HG03280 (cell line): ENCODE results near the gene KIN.
"Not testable (repeated sequence)": the region's sequence is repeated elsewhere in the genome, so short reads cannot be mapped to it uniquely, and the experiment has no call there.

ENCODE experiments used
- ATAC-seq: cut with Tn5 transposase; IDR thresholded peaks from one replicate; pipeline ENCODE4 v1.9.1; 2021; ENCODE audit warnings: mild to moderate bottlenecking, moderate library complexity; ENCODE audit not compliant: unreplicated experiment

Gene KIN

DNA sequence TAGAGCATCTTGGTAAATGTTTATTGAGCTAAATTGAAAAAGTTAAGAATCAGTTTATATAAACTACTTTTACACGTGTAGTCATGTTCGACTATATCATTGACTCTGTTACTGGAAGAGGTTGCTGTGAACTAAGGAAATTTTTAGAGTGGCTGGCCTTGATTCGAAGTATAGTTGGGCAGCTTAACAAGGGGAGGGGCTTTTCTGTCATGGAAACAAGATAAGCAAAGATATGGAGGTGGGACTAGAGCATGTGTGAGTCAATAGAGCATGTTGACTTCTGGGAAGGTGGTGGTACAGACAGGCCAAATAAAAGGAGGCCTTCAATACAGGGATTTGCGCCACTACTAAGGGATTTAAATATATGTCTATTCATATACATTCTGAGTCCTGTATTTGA lies 7.8 kb upstream of the KIN start:
- no peak for ATAC-seq

DNA sequence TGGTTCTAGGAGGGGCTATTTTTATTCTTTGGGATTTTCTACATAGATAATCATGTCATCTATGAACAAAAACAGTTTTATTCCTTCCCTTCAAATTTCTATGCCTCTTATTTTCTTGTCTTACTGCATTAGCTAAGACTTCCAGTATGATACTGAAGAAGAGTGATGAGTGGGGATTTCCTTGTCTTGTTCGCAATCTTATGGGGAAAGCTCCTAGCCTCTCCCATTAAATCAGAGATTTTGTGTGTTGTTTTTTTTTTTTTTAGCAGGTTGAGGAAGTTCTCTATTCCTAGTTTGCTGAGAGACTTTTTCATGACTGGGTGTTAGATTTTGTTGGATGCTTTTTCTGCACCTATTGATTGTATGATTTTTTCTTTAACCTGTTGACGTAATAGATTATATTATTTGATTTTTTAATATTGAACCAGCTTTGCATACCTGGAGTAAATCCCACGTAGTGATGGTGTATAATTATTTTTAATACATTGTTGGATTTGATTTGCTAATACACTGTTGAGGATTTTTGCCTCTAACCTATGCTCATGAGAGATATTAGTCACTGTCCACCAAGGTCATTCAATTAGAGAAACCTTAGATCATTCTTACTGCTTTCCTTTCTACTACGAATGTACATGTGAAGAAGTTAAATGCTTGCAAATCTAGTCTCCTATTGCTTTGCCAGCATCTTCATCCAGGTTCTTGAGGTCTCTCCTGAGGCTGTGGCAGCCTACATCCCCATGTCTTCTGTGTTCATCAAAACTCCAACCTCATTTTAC lies 6.6 kb upstream of the KIN start:
- ATAC-seq: no peak

DNA sequence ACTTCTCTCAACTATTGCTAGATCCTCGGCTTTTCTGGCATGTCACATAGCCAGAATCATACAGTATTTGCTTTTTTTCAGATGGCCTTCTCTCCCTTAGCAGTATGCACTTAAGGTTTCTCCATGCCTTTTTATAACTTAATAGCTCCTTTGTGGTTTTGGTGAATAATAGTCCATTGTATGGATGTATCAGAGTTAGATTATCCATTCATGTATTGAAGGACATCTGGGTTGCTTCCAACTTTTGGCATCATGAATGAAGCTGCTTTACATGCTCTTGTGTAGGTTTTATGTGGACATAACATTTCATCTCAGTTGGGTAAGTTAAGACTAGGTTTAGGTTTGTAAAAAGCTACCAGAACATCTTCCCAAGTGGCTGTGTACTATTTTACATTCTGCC lies 4.7 kb upstream of the KIN start:
- no peak for ATAC-seq

DNA sequence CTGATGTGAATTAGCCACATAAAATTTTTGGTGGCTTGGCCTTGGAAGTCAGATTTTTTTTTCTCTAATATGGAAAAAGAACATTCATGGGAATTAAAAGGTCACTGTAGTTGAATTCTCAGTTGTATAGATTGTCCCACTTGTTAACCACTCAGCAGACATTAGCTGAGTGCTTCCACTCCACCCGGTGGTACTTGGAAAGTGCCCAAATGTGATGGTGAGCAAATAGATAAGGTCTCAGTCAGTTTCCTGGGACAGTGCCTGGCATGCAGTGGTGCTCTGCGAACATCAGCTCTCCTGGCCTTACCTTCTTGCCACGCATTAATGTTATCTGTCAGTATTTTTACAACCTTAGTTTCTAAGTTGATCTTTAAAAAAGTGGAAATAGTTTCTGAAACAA lies 1.6 kb upstream of the KIN start:
- ATAC-seq: no peak

DNA sequence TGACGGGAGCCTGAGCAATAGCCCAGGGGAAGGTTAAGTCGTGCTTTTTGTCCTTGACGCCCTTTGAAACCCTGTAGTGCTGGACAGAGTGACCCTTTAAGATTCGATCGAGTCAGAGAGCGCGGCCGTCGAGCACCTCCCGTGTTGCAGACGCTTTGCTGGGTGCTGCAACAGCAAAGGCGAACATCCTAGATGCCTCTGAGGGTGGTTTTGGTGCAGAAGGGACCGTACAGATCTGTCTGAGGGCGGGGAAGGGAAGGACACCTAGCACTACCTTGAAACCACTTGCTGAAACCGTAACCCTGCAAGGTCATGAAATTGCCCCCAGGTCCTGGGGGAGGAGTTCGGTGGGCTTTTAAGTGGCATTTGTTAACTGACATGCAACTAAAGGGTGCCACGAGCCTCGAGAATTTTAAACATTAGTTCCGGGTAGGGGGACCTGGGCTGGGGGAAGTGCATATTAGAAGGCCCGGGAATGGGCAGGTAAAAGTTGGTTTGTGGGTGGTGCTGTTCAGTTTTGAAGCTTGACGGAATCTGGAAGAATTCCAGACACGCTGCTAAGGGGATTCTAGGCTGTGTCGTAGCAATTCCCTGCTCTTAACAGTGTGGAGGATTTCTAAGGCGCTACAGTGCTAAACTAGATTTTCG lies 970 bp upstream of the KIN start:
- ATAC-seq: peak; percentile 23

DNA sequence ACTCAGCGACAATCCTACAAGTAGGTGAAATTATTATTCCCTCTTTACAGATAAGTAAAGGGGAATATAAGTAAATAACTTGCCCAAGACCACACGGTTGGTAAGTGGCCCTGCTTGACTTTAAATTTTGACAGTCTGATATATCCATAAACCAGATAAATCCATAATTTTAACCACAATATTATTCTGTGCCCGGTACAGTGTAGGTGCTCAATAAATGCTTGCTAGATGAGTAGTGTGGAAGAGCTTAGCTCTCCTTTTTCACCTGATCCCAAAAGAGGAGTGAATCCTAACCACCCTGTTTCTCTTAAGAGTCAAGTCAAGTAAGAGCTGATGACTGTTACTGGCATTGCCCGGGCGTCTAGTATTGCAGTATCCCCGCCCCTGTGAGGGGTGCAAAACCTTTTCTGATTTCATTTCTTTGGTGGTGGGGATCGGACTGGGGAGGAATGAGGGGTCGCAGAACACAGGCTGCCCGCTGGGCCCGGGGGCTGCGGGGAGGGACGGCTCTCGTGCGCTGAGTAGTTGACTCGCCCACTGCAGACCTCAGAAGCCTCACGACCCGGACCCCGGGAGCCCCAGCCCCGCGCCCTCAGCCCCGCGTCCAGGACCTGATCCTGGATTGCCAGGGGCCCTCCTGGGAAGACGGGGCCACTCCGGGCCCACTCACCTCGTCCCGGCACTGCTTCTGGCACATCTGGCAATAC lies 490 bp downstream of the KIN start:
- ATAC-seq: no peak

DNA sequence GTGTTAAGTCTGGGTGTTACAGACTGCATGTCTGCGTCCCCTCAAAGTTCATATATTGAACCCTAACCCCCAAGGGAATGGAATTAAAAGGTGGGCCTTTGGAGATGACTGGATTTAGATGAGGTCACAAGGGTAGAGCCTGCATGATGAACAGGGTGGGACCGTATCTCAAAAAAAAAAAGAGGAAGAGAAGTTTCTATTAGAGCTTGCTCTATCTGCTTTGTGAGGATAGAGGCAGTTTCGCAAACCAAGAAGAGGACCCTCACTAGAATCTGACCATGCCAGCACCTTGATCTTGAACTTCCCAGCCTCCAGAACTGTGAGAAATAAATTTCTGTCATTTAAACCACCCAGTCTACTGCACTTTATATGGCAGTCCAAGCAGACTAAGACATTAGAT lies 1.4 kb downstream of the KIN start:
- no peak for ATAC-seq

DNA sequence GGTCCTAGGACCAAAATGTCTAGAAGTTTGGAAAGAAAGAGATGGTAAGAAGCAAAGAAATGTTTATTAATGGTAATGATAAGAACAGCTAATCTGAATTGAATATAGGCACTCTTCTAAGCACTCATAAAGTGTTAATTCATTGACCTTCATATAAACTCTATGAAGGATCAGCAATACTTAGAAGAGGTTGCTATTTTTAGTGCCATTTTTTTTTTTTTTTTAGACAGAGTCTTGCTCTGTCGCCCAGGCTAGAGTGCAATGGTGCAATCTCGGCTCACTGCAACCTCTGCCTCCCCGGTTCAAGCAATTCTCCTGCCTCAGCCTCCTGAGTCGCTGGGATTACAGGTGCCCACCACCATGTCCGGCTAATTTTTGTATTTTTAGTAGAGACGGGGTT lies 5.6 kb downstream of the KIN start:
- not testable (repeated sequence) for ATAC-seq

DNA sequence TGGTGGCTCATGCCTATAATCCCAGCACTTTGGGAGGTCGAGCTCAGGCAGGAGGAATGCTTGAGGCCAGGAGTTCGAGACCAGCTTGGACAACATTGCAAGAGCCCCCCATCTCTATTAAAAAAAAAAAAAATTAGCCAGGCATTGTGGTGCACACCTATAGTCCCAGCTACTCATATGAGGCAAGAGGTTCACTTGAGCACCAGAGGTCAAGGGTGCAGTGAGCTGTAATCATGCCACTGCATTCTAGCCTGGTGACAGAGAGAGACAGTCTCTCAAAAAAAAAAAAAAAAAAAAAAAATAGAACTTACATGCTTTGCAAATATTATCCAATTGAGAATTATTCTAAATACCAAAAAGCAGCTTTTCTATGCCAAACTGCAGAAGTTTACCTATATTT lies 11.0 kb downstream of the KIN start:
- ATAC-seq: no peak

DNA sequence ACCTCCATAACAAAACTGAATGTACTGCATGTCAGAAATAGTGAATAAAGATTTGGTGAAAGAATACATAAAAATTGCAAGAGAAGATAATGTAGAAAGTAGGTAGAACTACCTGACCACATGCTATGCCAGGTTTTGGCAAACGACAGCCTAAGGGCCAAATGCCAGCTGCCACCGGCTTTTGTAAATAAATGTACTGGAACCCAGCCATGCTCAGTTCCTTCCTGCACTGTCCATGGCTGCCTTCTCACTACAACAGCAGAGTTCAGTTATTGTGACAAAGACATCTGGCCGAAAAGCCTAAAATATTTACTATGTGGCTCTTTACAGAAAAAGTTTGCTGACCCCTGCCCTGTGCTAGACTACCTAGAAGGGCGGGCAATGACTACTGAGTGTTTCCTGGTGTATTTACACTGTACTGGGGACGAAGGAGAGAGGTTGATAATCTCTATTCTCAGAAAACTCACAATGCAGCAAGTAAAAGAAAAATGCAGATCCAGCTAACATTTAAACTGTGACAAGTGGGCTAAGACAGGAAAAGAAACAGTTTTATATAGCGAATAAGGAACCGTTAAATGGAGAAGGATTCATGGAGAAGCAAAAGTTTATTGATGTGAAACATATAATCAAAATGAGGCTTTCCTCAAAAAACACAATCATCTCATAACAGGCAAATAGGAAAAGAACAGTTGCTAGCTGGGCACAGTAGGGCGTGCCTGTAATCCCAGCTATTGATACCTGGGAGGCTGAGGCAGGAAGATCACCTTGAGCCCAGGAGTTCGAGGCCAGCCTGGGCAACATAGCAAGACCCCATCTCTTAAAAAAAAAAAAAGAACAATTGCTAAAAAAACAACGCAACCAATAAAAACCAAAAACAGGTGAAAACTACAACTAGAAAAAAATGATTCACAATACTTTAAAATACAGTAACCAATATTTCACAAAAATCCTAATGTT lies 13.7 kb downstream of the KIN start:
- no peak for ATAC-seq

DNA sequence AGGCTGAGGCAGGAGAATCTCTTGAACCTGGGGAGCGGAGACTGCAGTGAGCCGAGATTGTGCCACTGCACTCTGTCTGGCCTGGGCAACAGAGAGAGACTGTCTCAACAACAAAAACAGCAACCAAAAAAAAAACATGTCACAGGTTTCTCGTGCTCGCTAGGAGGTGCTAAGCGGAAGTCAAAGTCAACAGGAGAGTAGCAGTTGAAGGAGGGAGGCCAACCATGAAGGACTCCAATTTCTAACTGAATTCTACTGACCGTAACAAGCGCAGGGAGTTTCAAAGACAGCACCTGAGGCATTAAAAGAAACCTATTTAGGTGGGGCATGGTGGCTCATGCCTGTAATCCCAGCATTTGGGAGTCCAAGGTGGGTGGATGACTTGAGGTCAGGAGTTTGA lies 19.4 kb downstream of the KIN start:
- ATAC-seq: no peak

DNA sequence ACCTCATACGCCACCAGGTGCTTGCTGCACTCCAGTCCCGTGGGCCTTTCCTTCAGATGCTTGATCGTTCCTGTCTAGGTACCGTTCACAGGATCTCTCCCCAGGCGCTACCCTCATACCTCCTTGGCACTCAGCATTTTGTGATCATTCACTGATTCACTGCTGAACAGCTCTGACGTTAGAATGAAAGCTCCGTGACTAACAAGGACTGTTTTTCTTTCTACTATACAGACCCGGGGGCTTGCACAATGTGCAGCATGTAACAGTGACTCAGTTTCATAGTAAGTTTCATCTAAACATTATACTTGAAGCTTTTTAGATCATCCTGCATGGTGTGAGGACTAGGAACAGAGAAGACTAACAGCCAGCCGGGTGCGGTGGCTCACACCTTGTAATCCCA lies 20.6 kb downstream of the KIN start:
- no peak for ATAC-seq

DNA sequence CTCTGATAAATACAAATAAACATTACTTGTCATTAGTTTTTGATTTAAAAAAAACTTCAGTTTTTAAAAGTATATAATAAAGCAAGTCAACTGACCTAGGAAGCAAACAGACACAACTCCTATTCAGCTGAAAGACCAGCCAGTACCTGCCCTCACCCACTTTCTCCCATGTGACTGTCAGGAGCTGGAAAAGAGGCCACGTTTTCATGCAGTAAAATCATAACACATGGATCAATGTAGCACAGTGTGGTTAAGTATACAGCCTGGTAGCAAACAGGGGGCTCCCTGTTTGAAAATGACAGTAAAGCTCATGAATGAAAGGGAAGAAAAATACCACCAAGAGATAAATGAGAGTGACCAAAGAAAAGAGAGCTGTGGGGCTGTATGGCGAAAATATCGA lies 21.6 kb downstream of the KIN start:
- ATAC-seq: no peak

DNA sequence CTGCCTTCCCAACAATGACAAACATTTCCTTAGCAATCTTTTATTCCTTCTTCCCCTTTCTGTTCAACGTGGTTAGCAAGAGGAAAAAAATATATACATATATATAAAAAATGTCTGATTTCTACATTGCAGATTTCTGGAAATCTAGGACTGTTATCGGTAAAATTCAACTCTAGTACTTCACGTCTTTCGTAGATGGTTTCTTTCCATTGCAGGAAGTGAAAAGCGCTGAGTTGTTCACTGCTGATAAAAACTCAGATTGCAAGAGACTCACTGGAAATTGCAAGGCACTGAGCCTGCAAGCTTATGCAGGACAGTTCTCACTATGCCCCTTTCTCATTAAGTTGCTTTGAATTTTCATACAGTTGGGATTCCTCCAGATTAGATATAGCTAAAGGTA lies 23.9 kb downstream of the KIN start:
- ATAC-seq: no peak

DNA sequence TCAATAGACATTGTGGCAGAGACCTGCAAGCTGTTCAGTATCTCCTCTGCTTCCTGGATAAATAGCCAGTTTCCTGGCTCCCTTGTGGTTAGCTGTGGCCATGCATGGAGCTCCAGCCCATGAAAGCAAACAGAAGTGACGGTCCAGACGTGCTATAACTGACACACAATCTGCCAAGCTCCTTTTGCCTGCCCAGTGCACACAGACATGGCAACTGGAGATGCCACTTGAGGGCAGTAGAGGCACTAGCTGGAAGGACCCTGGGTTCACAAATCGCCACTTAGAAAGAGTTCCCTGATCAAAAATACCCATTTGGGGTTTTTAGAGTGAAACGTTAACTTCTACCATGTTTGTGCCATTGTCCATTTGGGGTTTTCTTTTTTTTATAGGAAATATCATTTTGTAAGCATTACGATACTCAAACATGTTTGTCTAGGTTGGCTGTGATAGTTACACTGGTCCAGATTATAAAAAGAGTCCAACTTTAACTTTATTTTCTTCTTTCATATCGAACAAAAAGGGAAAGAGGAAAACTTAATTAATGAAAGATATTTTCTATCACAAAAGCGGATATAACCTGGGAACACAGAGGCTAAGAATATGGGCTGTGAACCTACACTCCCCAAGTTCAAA lies 31.3 kb downstream of the KIN start:
- no peak for ATAC-seq

DNA sequence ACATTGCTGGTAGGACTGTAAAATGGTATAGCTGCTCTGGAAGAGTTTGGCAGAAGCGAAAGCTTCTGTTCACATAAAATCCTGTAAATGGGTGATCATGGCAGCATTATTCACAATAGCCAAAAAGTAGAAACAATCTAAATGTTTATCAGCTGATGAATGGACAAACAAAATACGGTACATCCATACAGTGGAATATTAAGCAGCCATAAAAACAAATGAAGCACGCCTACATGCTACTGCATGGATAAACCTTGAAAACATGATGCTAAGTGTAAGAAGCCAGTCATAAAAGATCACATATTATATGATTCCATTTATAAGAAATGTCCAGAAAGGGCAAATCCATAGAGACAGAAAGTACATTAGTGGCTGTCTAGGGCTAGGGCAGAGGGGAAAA lies 32.7 kb downstream of the KIN start:
- no peak for ATAC-seq

DNA sequence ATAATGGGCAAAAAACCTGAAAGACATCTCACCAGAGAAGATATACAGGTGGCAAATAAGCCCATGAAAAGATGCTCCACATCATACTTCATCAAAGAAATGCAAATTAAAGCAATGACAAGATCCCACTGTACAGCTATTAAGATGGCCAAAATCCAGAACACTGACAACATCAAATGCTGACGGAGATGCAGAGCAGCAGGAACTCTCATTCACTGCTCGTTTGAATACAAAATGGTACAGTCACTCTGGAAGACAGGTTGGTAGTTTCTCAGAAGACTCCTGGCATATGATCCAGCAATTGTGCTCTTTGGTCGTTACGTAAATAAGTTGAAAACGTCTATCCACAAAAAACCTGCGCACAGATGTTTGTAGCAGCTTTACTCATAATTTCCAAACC lies 35.5 kb downstream of the KIN start:
- no peak for ATAC-seq

DNA sequence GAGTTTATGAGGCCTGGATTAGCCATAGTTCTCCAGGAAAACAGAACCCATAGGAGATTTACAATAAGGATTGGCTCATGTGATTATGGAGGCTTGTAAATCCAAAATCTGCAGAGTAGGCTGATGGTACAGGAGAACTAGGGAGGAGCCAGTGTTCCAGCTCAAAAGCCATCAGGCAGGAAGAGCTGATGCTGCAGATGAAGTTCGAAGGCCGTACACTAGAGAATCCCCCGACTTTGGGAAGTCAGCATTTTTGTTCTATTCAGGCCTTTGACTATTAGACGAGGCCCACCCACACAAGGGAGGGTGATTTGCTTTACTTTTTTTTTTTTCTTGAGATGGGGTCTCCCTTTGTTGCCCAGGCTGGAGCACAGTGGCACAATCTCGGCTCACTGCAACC lies 37.6 kb downstream of the KIN start:
- ATAC-seq: no peak

DNA sequence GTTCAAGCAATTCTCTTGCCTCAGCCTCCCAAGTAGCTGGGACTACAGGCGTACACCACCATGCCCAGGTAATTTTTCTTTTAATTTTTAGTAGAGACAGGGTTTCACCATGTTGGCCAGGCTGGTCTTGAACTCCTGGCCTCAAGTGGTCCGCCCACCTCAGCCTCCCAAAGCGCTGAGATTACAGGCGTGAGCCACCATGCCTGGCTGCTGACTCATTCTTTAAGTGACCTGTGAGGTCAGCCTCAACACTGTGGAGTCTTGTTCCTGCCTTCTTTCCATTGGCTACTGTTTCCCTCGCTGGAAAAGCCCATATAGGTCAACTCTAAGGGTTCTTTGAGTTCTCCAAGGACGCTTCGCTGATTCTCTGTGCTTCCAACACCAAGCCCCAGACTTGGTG lies 39.2 kb downstream of the KIN start:
- ATAC-seq: not testable (repeated sequence)

DNA sequence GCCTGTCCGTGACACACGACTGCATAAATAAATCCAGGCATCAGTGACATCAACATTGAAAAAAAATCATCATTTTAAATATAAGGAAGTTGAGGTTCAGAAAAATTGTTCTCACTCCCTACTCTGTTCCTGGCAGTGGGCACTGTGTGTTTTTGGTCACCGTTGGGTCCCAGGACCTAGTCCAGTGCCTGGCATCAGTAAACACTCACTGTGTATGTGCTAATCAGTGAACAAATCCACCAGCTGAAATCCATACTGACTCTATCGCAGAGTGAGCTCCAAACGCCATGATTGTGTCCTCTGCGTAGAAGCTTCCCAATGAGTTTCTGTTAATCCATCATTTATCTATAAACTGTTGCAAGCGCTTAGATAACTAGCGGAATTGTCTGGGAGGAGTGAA lies 43.5 kb downstream of the KIN start:
- no peak for ATAC-seq
